Measurements from ENCODE around the gene NAAA. TPM values are rescaled to one million over a fixed set of nuclear protein-coding genes. Genes with fewer than 3 reads are reported as not detected.

The NAAA gene
- total and polyA plus RNA-seq, 2 of the 4 experiments (the other 2 are of a cell fraction): 17.6 to 26.4 TPM

DNA sequence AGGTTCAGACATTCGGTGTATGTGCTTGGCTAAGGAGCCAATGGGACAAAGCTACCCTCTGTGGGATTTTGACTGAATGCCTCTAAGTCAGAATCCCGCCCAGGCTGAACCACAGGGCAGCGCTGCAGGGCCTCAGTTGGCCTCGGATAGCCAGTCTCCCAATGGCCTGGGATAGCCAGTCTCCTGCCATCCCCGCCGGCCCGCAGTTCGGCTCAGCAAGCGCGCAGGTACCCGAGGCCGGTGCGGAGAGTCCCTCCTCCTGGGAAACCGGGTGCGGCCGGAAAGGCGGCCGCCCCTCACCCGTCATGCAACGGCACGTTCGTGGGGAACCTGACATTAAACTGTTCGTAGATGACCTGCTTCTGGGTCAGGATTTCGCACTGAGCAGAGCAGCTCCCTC, 54.7 kb downstream of the NAAA start:
- Histone ChIP-seq H3K4ac (ENCODE audit: low read depth, low read length) (no peak overlapping the region), H4K20me1 (ENCODE audit: insufficient read depth, low read length) (no peaks in the 10 kb centered on the region), H3K56ac (ENCODE audit: extremely low read depth, insufficient read depth, low read length) (no peak overlapping the region), H2BK15ac (ENCODE audit: low read depth, low read length) (no peak overlapping the region), H4K8ac (ENCODE audit: low read depth in 2 of 2, low read length in 2 of 2) (no peak overlapping the region), H3K27me3 (ENCODE audit: control insufficient read depth, insufficient read depth, low read length) (peaks cover 23% of the 10 kb centered on the region), H3K9ac (ENCODE audit: low read depth, low read length) (no peak overlapping the region), H2BK5ac (ENCODE audit: low read depth, low read length, poor library complexity, severe bottlenecking) (no peak overlapping the region), H3K27ac (ENCODE audit: insufficient read depth, low read length) (no peak overlapping the region), H3K9me3 (ENCODE audit: control insufficient read depth, insufficient read depth, low read length) (no peaks in the 10 kb centered on the region), H3K23ac (ENCODE audit: low read depth, low read length) (no peak overlapping the region), H2BK20ac (ENCODE audit: low read depth, low read length) (no peak overlapping the region), H4K5ac (ENCODE audit: low read depth, low read length) (no peak overlapping the region), H3K9me1 (ENCODE audit: insufficient read depth, low read length) (no peaks in the 10 kb centered on the region), H2BK120ac (ENCODE audit: low read depth, low read length) (no peak overlapping the region), H2AK5ac (ENCODE audit: low read depth, low read length) (no peak overlapping the region), H3K14ac (replicated peaks; ENCODE audit: low read depth, low read length) (no peak overlapping the region), H3K79me1 (ENCODE audit: low read depth in 1 of 2, low read length in 2 of 2) (no peaks in the 10 kb centered on the region), H3K4me2 (ENCODE audit: low read depth, low read length) (no peak overlapping the region), H2AK9ac (replicated peaks; ENCODE audit: low read depth, low read length, poor library complexity) (no peak overlapping the region), H4K91ac (ENCODE audit: insufficient read depth, low read depth, low read length) (no peak overlapping the region), H3K4me1 (ENCODE audit: control insufficient read depth, insufficient read depth, low read length) (no peaks in the 10 kb centered on the region), H3K36me3 (ENCODE audit: control insufficient read depth, insufficient read depth, low read length) (no peaks in the 10 kb centered on the region), H2AFZ (replicated peaks; ENCODE audit: low read length, poor library complexity) (peak overlapping the region; percentile 65), H3K4me3 (ENCODE audit: insufficient read depth, low read depth, low read length) (no peak overlapping the region), H3K18ac (ENCODE audit: low read depth, low read length) (no peak overlapping the region)
- intact Hi-C loops (cut with micrococcal nuclease): no loop called here
- WGBS, 2 experiments (ENCODE audit: extremely low coverage in 2 of 2, insufficient read length in 1 of 2): 73% methylated on average over 2 of the region's 24 CpGs; no CpG with 5 or more reads in 1 of the 2 experiments
- no TSS peak for BruUV-seq (replicated peaks)
- TF ChIP-seq MXI1 (IDR thresholded peaks at IDR 0.05; ENCODE audit: borderline replicate concordance, low read depth, low read length): no peak
- TF ChIP-seq RCOR1 (IDR thresholded peaks at IDR 0.05; ENCODE audit: insufficient replicate concordance, low read length): no peak
- no peak for TF ChIP-seq POLR2A (IDR thresholded peaks at IDR 0.05; ENCODE audit: low read depth, low read length)
- TF ChIP-seq USF2 (IDR thresholded peaks at IDR 0.05; ENCODE audit: low read depth, low read length): no peak
- no peak for TF ChIP-seq CEBPB (IDR thresholded peaks at IDR 0.05; ENCODE audit: low read depth, low read length)
- no peak for TF ChIP-seq FOS (IDR thresholded peaks at IDR 0.05; ENCODE audit: low read depth, low read length)
- no peak for TF ChIP-seq RFX5 (IDR thresholded peaks at IDR 0.05; ENCODE audit: low read depth, low read length)
- no peak for TF ChIP-seq MAZ (IDR thresholded peaks at IDR 0.05; ENCODE audit: borderline replicate concordance, low read depth, low read length)
- ATAC-seq (ENCODE audit: low read depth): no peak
- POLR2A ChIA-PET (ENCODE audit: unreplicated experiment): no interaction called here
- no peak for DNase-seq
- CTCF ChIA-PET: interaction anchor here (1.6 kb wide), 1 partner anchor 10 kb away, joined by 6 read pairs; no protein-coding TSS in a partner anchor
- dilution Hi-C loops (cut with HindIII; ENCODE audit: low sequenced_read_pairs, unreplicated experiment): no loop called here
- in situ Hi-C loops (cut with MboI; ENCODE audit: low sequenced_read_pairs): no loop called here

All from IMR-90 (cell line).